Lung (tissue), 12 donors: ENCODE measurements around the gene KMT2D. TPM values are rescaled to one million over a fixed set of nuclear protein-coding genes. Genes with fewer than 3 reads are reported as not detected.

Experiments used
- ATAC-seq: fragments of 200-7000 bp; cut with Tn5 transposase; one replicate; pipeline ENCODE4 v1.9.1; 2020; ENCODE audit warnings: moderate number of reproducible peaks; ENCODE audit not compliant: insufficient read depth, low FRiP score
- DNase-seq, 3 donors: peaks; one replicate each; pipeline ENCODE4 v3.0.0-alpha.2; 2013 to 2017
- H3K27ac ChIP-seq, 2 donors: one replicate each; pipeline ENCODE4 v1.5.1; 2013; ENCODE audit warnings: mild to moderate bottlenecking in 2 of 2, moderate library complexity in 2 of 2, control low read depth in 1 of 2, inconsistent platforms in 1 of 2, low read depth in 1 of 2, low read length in 1 of 2
- H3K27me3 ChIP-seq, 3 donors: one replicate each; pipeline ENCODE4 v1.5.1; 2013; ENCODE audit warnings: low read length in 2 of 3; ENCODE audit not compliant: control insufficient read depth in 3 of 3, insufficient read depth in 3 of 3
- H3K36me3 ChIP-seq, 4 donors: one replicate each; pipeline ENCODE4 v1.5.1; 2013; ENCODE audit warnings: low read length in 4 of 4, mild to moderate bottlenecking in 1 of 4, moderate library complexity in 1 of 4; ENCODE audit not compliant: control insufficient read depth in 4 of 4, insufficient read depth in 4 of 4
- H3K4me1 ChIP-seq, 5 donors: one replicate each; pipeline ENCODE4 v1.5.1; 2013; ENCODE audit warnings: low read length in 5 of 5, mild to moderate bottlenecking in 2 of 5, moderate library complexity in 1 of 5; ENCODE audit not compliant: control insufficient read depth in 5 of 5, insufficient read depth in 5 of 5
- H3K4me3 ChIP-seq: one replicate; pipeline ENCODE4 v1.5.1; 2013; ENCODE audit warnings: mild to moderate bottlenecking, control low read depth, moderate library complexity
- H3K9ac ChIP-seq, 2 donors: one replicate each; pipeline ENCODE4 v1.5.1; 2013; ENCODE audit warnings: low read length in 2 of 2, control low read depth in 1 of 2; ENCODE audit not compliant: insufficient read depth in 1 of 2
- H3K9me3 ChIP-seq, 4 donors: one replicate each; pipeline ENCODE4 v1.5.1; 2013; ENCODE audit warnings: low read length in 3 of 4, mild to moderate bottlenecking in 1 of 4, moderate library complexity in 1 of 4; ENCODE audit not compliant: control insufficient read depth in 4 of 4, insufficient read depth in 3 of 4
- WGBS, 2 donors: extraction: QIAGEN DNeasy Blood & Tissue Kit; methylation state at CpG; one replicate each; pipeline ENCODE4 v1.1.7; 2013; 5-methylcytosine and 5-hydroxymethylcytosine counted together
- polyA plus RNA-seq, 2 donors: library from polyadenylated mRNA; stranded (reverse); fragments of 200-250 nt; gene quantifications; one replicate each; pipeline ENCODE4 v1.2.1, GENCODE V29; 2013
- total RNA-seq, 2 donors: library from RNA; depleted of rRNA in 1 of 2; stranded (reverse); fragments of >200 nt in 1 of 2; gene quantifications; one replicate each; pipeline ENCODE4 v1.2.1, GENCODE V29; 2014 to 2021
- TF ChIP-seq, protein P1 (sequence below): IDR thresholded peaks from 2 replicates; pipeline ENCODE4 v1.5.1; 2012; ENCODE audit warnings: mild to moderate bottlenecking; ENCODE audit errors: control extremely low read depth, extremely low read depth
- donor health status: control.
- donor health status: control.
- donor health status: Bipolar disorder and iron deficiency.
- donor health status: healthy.
- donor health status: DM: yes; HTN: yes; CAD: no.

KMT2D gene
- total and polyA plus RNA-seq, 4 donors: 27.6 to 115 (median 49.2) TPM

DNA sequence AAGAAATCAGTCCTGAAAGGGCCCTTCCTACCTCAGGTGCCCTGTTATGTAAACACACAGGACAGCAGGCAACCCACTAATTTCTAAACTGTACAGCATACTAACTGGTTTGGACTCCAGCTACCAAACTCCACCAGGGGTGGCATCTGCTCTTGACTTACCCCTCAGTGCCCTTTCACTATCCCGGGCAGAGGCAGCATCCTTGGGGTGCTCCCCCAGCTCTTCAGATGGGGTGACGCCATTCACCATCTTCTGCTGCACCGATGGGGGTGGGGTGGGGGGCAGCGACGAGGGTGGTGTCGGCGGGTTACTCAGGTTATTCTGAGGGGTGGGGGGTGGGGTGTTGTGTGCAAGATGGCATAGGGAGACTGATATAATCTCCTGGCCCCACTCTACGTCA, 30.5 kb downstream of the KMT2D start:
- Histone ChIP-seq H3K4me1 (peaks cover 0 to 4% (median 0%) of the 10 kb centered on the region in 5 donors), H3K4me3 (no peak overlapping the region), H3K27me3 (no peaks in the 10 kb centered on the region), H3K9me3 (peaks cover 0 to 2% (median 0%) of the 10 kb centered on the region in 4 donors), H3K27ac (no peak overlapping the region), H3K9ac (no peak overlapping the region), H3K36me3 (peaks cover 21 to 78% (median 67%) of the 10 kb centered on the region in 4 donors)
- no peak for DNase-seq
- ATAC-seq: no peak
- 93 to 95% methylated on average over 8 of the region's 8 CpGs for WGBS, 2 donors
- TF ChIP-seq, protein P1, sequence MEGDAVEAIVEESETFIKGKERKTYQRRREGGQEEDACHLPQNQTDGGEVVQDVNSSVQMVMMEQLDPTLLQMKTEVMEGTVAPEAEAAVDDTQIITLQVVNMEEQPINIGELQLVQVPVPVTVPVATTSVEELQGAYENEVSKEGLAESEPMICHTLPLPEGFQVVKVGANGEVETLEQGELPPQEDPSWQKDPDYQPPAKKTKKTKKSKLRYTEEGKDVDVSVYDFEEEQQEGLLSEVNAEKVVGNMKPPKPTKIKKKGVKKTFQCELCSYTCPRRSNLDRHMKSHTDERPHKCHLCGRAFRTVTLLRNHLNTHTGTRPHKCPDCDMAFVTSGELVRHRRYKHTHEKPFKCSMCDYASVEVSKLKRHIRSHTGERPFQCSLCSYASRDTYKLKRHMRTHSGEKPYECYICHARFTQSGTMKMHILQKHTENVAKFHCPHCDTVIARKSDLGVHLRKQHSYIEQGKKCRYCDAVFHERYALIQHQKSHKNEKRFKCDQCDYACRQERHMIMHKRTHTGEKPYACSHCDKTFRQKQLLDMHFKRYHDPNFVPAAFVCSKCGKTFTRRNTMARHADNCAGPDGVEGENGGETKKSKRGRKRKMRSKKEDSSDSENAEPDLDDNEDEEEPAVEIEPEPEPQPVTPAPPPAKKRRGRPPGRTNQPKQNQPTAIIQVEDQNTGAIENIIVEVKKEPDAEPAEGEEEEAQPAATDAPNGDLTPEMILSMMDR: no peak

DNA sequence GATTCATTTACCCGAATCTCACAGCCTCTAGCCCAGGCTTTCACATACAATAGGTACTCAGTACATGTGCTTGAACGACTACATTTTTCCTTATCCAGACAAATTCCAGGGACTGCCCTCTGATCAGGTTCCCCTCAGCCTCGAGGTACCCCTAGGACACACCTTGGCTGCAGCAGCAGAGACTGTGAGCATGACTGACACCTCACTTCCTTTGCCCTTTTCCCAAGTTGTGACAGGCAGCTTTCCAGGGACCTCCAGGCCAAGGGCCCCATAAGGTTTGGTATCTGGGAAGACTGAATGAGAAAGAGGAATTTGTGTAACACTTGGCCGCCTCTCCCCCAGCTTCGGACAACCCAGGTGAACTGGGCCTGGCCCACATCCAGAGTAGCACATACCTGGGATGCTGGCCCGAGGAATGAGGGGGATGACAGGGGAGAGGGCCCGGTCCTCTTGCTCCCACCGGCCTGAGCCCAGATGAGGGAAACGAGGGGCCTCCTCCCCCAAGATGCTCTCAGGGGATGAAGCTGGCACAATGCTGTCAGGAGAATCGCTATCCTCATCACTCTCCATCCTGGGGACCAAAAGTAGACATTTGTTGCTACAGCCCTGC, 31.8 kb downstream of the KMT2D start:
- H3K27me3 ChIP-seq: no peaks in the 10 kb centered on the region
- peaks cover 0 to 4% (median 0%) of the 10 kb centered on the region in 5 donors for H3K4me1 ChIP-seq
- WGBS, 2 donors: 88% methylated on average over 10 of the region's 10 CpGs
- peaks cover 0 to 2% (median 0%) of the 10 kb centered on the region in 4 donors for H3K9me3 ChIP-seq
- TF ChIP-seq, protein P1: no peak
- H3K27ac ChIP-seq: no peak overlapping the region
- H3K36me3 ChIP-seq: peaks cover 21 to 79% (median 63%) of the 10 kb centered on the region in 4 donors
- DNase-seq (no peak), ATAC-seq (no peak)
- no peak overlapping the region for H3K4me3 ChIP-seq
- no peak overlapping the region for H3K9ac ChIP-seq

DNA sequence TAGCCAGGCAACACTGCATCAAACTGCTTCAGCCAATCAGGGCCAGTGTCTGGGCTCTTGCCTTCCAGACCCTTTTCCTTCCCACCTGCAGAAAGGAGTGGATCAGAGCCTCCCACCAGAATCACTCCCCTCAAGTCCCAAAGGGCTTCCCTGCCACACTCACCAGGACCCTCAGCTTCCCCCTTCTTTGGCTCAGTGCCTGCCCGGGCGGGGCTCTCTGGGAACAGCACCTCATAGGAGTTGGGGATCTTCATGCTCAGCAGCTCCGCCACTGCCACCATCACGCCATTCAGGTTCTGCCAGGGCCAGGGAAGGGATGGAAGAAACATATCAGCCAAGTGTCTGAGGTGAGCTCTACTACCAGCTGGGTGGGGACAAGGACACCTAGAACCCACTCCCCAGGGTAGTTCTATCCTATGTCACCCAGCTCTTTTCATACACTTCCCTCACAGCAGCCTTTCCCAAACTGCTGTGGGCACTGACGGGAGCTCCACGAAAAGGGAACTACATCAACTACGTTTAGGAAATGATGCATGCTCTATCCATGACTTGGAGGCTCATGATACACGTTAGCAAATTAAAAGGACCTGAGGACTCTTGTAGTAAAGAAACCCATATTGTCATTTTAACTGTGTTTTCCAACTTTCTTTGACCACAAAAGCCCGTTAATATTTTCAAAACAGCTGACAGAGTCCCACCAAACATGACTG, 32.6 kb downstream of the KMT2D start:
- H3K4me1 ChIP-seq: peaks cover 0 to 4% (median 0%) of the 10 kb centered on the region in 5 donors
- H3K9ac ChIP-seq: no peak overlapping the region
- ATAC-seq (no peak), DNase-seq (no peak)
- TF ChIP-seq, protein P1: no peak
- peaks cover 0 to 2% (median 0%) of the 10 kb centered on the region in 4 donors for H3K9me3 ChIP-seq
- 71 to 82% methylated on average over 9 of the region's 9 CpGs for WGBS, 2 donors
- no peaks in the 10 kb centered on the region for H3K27me3 ChIP-seq
- no peak overlapping the region for H3K4me3 ChIP-seq
- H3K27ac ChIP-seq: no peak overlapping the region
- peaks cover 24 to 77% (median 59%) of the 10 kb centered on the region in 4 donors for H3K36me3 ChIP-seq
